Neural cell (in vitro differentiated cells): ENCODE results near the gene BAX.

Experiments used
- CTCF ChIP-seq: fragments of 450-650 bp; IDR thresholded peaks from 2 replicates; pipeline ENCODE4 v1.5.1; 2014; ENCODE audit warnings: antibody characterized with exemption, mild to moderate bottlenecking, moderate library complexity; ENCODE audit not compliant: poor library complexity, severe bottlenecking
- EP300 ChIP-seq: fragments of 450-650 bp; conservative IDR thresholded peaks from 2 replicates; pipeline ENCODE4 v1.6.1; 2014; ENCODE audit warnings: antibody characterized with exemption, mild to moderate bottlenecking, moderate library complexity; ENCODE audit not compliant: poor library complexity, severe bottlenecking
- EZH2 ChIP-seq: fragments of 200-600, 300-800 bp; shearing (Covaris generic), sonication (generic); IDR thresholded peaks from 2 replicates; pipeline ENCODE4 v1.6.1; 2014; ENCODE audit warnings: antibody characterized with exemption, low read length, borderline replicate concordance, mild to moderate bottlenecking; ENCODE audit not compliant: insufficient read depth, poor library complexity, severe bottlenecking
- MXI1 ChIP-seq: fragments of 450-650 bp; conservative IDR thresholded peaks from 2 replicates; pipeline ENCODE4 v1.6.1; 2014; ENCODE audit warnings: antibody characterized with exemption, mild to moderate bottlenecking; ENCODE audit not compliant: poor library complexity, severe bottlenecking
- POLR2AphosphoS5 ChIP-seq: IDR thresholded peaks from 2 replicates; pipeline ENCODE4 v1.6.1; 2012
- RAD21 ChIP-seq: fragments of 450-650 bp; conservative IDR thresholded peaks from 2 replicates; pipeline ENCODE4 v1.6.1; 2014; ENCODE audit warnings: antibody characterized with exemption, mild to moderate bottlenecking, moderate library complexity
- REST ChIP-seq: IDR thresholded peaks from 2 replicates; pipeline ENCODE4 v1.6.1; 2012; ENCODE audit warnings: borderline replicate concordance
- SMC3 ChIP-seq: fragments of 450-650 bp; conservative IDR thresholded peaks from 2 replicates; pipeline ENCODE4 v1.6.1; 2014; ENCODE audit warnings: antibody characterized with exemption, mild to moderate bottlenecking, moderate library complexity; ENCODE audit not compliant: poor library complexity
- TAF1 ChIP-seq: IDR thresholded peaks from 2 replicates; pipeline ENCODE4 v1.6.1; 2012; ENCODE audit warnings: low read depth

GRCh38 chr19:48961051-48961649, 6.5 kb downstream of the BAX start:
- TF ChIP-seq EZH2 (no peak), EP300 (no peak), RAD21 (no peak), CTCF (no peak), TAF1 (no peak), POLR2AphosphoS5 (no peak), REST (no peak), MXI1 (no peak), SMC3 (no peak)
